Stimulated activated CD4-positive, alpha-beta T cell treated with anti-CD3 and anti-CD28 coated beads, Interleukin-4, amount 100 ng/mL, for 1 hour (primary cell): Measurements from ENCODE around the gene ZNF772.

ENCODE experiments used
- DNase-seq: peaks from one replicate; pipeline ENCODE4 v3.0.0-alpha.2; 2020

ZNF772 gene

GRCh38 chr19:57435062-57435978 lies 42.0 kb downstream of the ZNF772 start, which contains the start of gene ZNF749:
ZNF749 (plus strand) TSS chr19:57435325; CDS start chr19:57435579, 254 bp downstream.
- DNase-seq = peak; percentile 94

- DNase-seq = no peak
These were observed 42.8 kb downstream of the ZNF772 start for GRCh38 chr19:57434386-57435061.

- no peak for DNase-seq
These were observed 56.3 kb downstream of the ZNF772 start for GRCh38 chr19:57421037-57421436.

GRCh38 chr19:57419439-57419838 lies 57.9 kb downstream of the ZNF772 start:
- no peak for DNase-seq
